Measurements from ENCODE around the gene HOXC9. TPM values are rescaled to one million over a fixed set of nuclear protein-coding genes. Genes with fewer than 3 reads are reported as not detected.

HOXC9 gene
- total RNA-seq, 2 donors from 2014 or later: not detected

DNA sequence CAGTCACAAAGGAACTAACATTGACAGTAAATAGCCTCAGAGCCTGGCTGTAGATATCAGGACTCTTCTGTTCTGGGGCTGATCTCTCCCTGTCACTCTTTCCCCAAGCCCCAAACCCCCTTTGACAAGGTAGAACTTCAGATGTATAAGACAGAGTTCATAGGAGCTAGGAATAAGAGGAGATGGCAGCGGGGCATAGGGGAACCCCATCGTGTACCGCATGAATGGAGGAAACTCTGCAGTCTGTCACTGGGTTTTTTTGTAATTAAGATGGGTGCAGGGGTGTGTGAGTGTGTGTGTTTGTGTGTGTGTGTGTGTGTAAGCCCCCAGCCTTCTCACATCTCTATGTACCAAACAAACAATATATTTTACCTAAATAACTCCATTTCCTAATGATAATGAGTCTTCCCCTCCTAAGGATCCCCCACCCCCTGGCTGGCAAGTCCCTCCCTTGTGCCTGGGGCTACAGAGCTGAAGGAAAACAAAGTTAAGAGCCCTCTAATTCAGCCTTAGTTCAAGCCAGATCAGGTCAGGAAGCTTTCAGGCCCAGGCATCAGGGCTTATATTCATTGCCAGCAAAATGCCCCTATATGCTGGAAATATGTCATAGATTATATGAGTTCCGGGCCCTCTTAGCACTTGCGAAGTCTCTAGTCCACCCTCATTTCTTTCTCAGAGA, 44.6 kb downstream of the HOXC9 start:
- Histone ChIP-seq H3K9me3 (no peaks in the 10 kb centered on the region), H3K27ac (no peak overlapping the region), H3K27me3 (peaks cover 3 to 42% of the 10 kb centered on the region in 2 donors), H3K4me1 (peaks cover 13% of the 10 kb centered on the region), H3K36me3 (replicated peaks in 1 of 2; ENCODE audit: insufficient read depth in 1 of 2, low read depth in 2 of 2) (no peaks in the 10 kb centered on the region), H3K4me3 (no peak overlapping the region)
- DNase-seq: no peak
- intact Hi-C loops (cut with DNase I): no loop called here
- WGBS, 2 donors: 44 to 48% methylated on average over 5 of the region's 5 CpGs
- TF ChIP-seq, protein P1, sequence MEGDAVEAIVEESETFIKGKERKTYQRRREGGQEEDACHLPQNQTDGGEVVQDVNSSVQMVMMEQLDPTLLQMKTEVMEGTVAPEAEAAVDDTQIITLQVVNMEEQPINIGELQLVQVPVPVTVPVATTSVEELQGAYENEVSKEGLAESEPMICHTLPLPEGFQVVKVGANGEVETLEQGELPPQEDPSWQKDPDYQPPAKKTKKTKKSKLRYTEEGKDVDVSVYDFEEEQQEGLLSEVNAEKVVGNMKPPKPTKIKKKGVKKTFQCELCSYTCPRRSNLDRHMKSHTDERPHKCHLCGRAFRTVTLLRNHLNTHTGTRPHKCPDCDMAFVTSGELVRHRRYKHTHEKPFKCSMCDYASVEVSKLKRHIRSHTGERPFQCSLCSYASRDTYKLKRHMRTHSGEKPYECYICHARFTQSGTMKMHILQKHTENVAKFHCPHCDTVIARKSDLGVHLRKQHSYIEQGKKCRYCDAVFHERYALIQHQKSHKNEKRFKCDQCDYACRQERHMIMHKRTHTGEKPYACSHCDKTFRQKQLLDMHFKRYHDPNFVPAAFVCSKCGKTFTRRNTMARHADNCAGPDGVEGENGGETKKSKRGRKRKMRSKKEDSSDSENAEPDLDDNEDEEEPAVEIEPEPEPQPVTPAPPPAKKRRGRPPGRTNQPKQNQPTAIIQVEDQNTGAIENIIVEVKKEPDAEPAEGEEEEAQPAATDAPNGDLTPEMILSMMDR (IDR thresholded peaks at IDR 0.05): no peak
- no peak for TF ChIP-seq POLR2A (IDR thresholded peaks at IDR 0.05)
- ATAC-seq: no peak

DNA sequence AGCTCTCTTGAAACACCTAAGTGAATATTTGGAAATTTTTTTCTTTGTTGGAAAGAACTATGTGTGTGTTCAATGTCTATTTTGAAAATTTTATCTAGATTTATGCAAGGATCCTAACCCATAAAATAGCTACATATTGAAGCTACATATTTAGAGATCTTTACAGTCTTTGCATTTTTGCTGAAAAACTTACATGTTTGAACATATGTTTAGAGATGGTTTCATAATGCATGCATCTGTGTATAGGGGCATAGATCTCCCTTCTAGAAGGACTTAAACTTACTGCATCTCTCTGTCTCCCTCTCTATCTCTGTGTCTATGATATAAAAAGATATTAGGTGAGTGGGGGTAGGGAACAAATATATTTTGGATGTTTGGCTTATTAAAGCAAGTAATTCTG, 45.4 kb downstream of the HOXC9 start:
- no peak overlapping the region for H3K27ac ChIP-seq
- peaks cover 3 to 34% of the 10 kb centered on the region in 2 donors for H3K27me3 ChIP-seq
- no peak for TF ChIP-seq POLR2A (IDR thresholded peaks at IDR 0.05)
- TF ChIP-seq, protein P1 (IDR thresholded peaks at IDR 0.05): no peak
- no peak overlapping the region for H3K4me3 ChIP-seq
- H3K4me1 ChIP-seq: peaks cover 13% of the 10 kb centered on the region
- no peaks in the 10 kb centered on the region for H3K9me3 ChIP-seq
- ATAC-seq (no peak), DNase-seq (no peak)
- no peaks in the 10 kb centered on the region for H3K36me3 ChIP-seq (replicated peaks in 1 of 2; ENCODE audit: insufficient read depth in 1 of 2, low read depth in 2 of 2)
- intact Hi-C loops (cut with DNase I): no loop called here

DNA sequence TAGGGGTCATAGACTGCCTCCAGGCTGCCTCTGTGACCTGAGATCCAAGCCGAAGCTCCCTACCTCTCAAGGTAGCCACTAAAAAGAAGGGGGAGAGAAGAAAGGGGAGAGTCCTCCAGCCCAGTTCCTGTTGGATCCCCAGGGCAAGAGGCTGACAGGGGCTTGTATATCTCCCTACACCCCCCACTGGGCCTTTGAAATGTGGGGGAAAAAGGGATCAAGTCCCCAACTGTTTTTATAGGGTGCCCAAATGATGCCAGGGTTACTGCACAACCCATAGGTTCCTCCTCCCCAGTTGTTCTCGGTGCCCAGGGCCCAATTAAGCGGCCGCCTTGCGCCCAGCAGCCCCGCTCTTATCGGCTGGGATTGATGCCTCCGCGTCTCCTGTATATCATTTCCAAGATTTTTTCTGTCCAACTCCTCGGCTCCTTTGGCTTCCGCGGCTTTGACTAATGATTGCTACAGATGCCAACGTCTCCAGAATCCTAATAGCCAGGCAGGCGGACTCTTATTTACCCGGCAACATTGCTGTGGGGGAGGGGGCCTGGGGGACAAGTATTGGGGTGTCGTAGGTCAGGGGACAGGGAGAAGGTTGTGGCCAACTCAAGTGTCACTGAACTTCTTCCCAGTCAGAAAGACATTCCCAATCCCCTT, 46.0 kb downstream of the HOXC9 start:
- H3K36me3 ChIP-seq (replicated peaks in 1 of 2; ENCODE audit: insufficient read depth in 1 of 2, low read depth in 2 of 2): no peaks in the 10 kb centered on the region
- DNase-seq (no peak), ATAC-seq (no peak)
- TF ChIP-seq, protein P1 (IDR thresholded peaks at IDR 0.05): no peak
- no peak for TF ChIP-seq POLR2A (IDR thresholded peaks at IDR 0.05)
- intact Hi-C loops (cut with DNase I): no loop called here
- peaks cover 13% of the 10 kb centered on the region for H3K4me1 ChIP-seq
- H3K9me3 ChIP-seq: no peaks in the 10 kb centered on the region
- H3K27ac ChIP-seq: no peak overlapping the region
- no peak overlapping the region for H3K4me3 ChIP-seq
- peaks cover 3 to 34% of the 10 kb centered on the region in 2 donors for H3K27me3 ChIP-seq
- 21% methylated on average over 16 of the region's 16 CpGs for WGBS, 2 donors

DNA sequence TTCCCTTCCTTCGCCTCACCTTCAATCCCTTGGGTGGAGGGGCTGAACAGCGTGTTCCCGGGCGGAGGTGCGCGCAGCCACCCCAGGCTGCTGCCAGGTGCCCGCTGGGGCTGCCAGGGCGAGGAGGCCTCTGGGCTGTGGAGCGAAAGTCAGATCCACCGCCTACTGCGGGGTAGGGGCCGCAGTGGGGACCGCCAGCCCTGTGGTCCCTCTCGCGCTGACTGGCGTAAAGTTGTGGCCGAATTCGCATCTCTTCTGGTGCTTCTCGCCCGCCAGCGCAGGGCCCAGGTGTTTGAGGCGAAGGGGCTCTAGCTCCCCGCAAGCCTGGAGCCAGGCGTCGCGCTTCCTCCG, 46.8 kb downstream of the HOXC9 start:
- no peaks in the 10 kb centered on the region for H3K36me3 ChIP-seq (replicated peaks in 1 of 2; ENCODE audit: insufficient read depth in 1 of 2, low read depth in 2 of 2)
- H3K27ac ChIP-seq: no peak overlapping the region
- no peak overlapping the region for H3K4me3 ChIP-seq
- 14% methylated on average over 16 to 27 of the region's 27 CpGs for WGBS, 2 donors
- DNase-seq (no peak), ATAC-seq (peak; percentile 35)
- TF ChIP-seq POLR2A (IDR thresholded peaks at IDR 0.05): no peak
- H3K9me3 ChIP-seq: no peaks in the 10 kb centered on the region
- intact Hi-C loops (cut with DNase I): no loop called here
- peaks cover 13% of the 10 kb centered on the region for H3K4me1 ChIP-seq
- peaks cover 3 to 34% of the 10 kb centered on the region in 2 donors for H3K27me3 ChIP-seq

DNA sequence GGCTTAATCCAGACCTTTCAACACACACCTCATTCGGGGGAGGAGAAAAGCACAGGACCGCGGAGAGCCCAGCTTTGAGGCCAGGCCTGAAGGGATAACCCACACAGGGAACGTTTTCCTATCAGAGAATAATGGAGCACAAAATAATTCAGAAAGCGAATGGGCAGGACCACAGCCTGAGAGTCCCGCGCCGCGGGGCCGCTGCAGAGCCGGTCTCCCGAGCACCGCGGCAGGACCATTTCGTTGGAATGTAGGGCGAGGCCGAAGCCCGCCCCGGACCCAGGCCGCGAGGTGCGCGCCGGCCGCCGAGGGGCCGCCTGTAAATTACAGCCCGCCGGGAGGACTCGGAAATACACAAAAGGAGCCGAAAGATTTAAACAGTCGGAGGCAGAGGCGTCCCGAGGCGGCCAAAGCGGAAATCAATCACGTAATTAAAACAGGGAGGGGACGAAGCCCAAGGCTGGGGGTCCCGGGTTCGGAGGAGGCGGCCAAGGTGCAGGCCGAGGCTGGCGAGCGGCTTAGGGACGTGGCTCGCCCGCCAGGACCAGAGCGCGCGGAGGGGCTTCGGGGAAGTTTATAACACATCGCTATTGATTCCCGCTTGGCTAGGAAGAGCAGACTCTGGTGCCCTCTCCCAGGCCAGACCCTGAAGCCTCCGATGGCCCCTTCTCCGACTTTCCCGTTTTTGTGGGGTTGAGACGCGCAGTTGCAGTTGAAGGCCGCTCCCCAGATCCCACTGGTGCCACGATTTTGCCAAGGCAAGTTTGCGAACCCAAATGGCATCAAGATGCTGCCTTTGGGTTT, 47.4 kb downstream of the HOXC9 start:
- 7 to 19% methylated on average over 29 to 60 of the region's 61 CpGs for WGBS, 2 donors
- H3K4me3 ChIP-seq: no peak overlapping the region
- no peak for DNase-seq

More for the DNA sequence above, 47.4 kb downstream of the HOXC9 start:
- Histone ChIP-seq H3K27me3 (peaks cover 3 to 30% of the 10 kb centered on the region in 2 donors), H3K27ac (no peak overlapping the region), H3K9me3 (no peaks in the 10 kb centered on the region), H3K36me3 (replicated peaks in 1 of 2; ENCODE audit: insufficient read depth in 1 of 2, low read depth in 2 of 2) (no peaks in the 10 kb centered on the region), H3K4me1 (peaks cover 13% of the 10 kb centered on the region)
- intact Hi-C loops (cut with DNase I): no loop called here
- ATAC-seq: no peak
- TF ChIP-seq POLR2A (IDR thresholded peaks at IDR 0.05): no peak
- TF ChIP-seq, protein P1 (IDR thresholded peaks at IDR 0.05): no peak
